ENCODE data around the gene ZDHHC7.
"Not testable (repeated sequence)": the region's sequence is repeated elsewhere in the genome, so short reads cannot be mapped to it uniquely, and the experiment has no call there.

The ZDHHC7 gene

DNA sequence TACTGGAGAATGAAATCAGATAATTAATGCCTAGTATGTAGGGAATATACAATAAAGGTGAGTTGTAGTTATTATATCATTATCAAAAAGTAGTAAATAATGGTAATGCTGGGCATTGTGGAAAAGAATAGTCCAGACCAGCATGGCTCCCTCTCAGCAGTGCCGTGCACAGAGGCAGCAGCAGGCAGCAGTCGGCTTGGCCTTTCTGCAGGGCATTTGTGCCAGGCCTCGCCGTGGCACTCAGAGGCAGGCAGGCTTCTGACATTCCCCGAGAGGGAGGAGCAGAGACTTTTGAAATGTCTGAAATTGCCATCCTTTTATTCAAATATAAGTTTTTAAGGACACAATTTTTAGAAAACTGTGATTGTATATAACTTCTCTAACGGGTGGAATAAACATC lies 31.3 kb upstream of the ZDHHC7 start:
- no peak for DNase-seq

DNA sequence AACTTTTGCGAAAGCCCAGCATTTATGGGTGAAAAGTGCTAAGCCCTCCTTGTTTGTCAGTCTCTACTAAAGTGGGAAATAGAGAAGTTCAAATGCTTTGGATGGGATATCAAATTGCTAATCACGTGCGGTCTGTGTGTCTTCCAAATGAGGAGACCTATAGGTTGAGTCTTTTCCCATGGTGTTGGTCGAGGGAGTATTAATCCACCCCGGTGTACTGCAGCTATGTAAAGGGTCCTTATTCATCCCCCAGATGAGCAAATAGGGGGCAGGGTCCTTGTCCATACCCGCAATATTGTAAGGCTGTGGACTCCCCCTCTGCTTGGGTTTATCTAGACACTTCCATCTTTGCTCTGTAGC lies 30.8 kb upstream of the ZDHHC7 start:
- peak; percentile 62 to 81 for DNase-seq

DNA sequence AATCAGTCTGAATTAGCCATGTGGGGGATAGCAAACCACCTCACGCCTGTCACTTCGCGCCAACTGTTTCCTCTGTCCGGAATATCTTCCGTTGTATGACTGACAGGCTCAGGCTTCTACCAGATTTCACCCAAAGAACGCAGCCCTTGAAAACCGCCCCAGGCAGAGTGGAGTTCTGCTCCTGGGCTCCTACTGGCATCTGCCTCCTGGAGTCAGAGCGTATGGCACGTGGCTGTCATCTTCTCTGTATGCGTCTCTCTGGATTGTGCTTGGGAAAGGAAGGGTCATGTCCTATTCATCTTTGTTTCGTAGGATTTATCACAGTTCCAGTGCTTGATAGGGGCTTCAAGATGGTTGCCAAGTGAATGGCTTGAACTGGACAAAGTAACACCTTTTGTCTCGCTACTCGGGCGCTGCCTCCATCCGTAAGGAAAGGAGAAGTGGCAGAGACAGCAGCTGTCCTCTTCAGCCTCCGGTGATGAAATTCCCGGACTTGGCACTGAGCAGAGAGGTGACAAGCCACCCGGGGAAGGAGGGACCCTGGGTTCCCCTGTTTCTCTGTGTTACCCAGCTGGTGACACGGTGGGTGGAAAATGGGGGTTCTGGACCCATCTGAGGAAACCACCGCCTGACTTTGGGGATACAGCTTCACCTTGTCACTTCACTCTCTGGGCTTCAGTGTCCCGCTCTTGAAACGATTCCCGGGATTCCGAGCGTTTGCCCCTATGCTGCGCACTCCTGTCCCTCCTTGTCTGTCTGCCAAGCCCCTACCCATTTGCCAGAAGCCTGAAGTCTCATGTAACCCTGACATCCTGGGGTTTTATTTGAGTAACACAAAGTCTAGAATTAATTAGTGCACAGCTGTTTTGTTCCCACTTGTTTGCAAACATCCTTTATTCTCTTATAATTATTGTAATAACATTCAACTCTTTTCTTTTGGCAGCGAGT lies 30.2 kb upstream of the ZDHHC7 start:
- DNase-seq, result peak; percentile 85 to 92

DNA sequence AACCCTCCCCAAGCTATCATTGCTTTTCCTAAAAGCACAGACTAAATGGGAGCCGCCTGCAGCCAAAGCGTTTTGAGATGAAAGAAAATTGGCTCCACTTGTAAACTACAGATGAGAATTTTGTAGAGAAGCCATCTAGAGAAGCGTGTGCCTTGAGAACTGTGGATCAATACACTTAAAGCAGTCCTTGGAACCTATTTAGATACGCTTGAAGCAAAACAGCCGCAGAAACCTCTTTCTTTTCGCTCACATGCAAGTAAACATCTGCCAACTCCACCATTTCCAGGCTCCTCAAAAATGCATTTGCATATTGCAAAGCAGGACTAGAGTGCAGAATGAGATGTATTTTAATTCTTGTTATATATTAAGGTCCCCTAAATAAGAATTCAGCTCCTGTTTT lies 29.4 kb upstream of the ZDHHC7 start:
- DNase-seq, result peak; percentile 52 to 67

DNA sequence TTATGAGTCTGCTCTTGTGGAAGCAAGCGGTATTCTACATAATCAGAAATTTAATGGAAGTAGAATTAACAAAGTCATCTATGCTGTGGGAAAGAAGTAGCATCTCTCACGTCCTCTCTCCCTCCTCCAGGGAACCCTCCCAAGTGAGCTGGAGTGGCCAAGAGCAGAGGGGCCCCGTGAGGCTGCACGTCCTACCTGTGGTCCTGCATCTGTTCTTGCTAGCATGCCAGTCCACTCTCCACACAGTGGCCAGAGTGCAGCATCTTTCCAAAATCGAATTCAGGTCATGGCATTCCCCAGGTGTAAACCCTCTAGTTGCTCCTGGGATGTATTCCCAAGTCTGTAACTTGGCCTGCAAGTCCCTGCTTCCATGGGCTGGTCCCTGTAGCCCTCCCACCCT lies 26.4 kb upstream of the ZDHHC7 start:
- DNase-seq, result no peak

DNA sequence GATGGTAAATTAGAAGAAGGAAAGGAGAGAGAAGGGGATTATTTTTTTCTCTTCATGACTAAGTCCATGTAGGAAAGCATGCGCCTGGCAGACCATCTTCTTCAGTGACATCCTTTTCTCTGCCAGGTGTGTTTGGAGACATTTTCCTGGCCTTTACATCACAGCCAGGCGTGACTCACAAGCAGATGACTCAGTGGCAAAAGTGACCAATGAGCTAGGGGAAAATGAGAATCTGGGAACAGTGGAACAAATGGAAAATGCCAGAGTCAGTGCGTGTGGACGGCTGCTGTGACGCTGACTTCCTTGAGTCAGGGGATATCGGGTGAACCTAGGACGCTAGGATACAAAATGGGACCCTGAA lies 25.7 kb upstream of the ZDHHC7 start:
- no peak for DNase-seq

DNA sequence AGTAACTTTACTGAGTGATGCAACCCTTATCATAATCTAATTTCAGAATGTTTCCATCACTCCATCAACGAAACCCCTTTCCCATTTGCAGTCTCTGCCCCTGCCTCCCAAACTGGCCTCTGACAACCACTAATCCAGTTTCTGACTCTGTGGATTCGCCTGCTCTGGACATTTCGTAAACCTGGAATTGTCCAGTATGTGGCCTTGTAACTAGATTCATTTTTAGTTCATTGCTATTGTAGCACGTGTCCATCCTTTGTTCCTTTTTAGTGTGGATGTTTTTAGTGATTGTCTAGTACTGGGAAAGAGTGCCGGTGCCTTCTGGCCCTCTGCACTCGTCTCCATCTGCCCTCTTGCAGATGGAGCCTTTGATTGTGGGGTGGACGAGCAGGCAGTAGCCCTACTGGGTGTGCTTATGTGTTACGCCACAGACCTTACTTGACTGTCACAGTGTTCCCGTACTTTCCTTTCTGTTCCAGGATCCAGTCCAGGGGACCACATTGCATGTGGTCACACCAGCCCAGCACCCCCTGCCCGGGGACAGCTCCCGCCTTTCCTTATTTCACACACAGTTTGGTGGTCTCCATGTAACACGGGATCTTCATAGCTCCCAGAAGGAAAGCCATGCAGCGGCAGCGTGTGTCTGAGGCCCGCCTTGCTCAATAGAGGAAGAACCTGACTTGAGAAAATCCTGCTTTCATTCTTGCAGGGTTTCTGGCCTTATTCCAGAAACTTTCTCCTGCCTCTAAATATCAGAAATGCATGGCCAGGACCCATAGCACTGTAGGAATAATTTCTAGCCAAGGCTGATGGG lies 25.1 kb upstream of the ZDHHC7 start:
- DNase-seq, result no peak

DNA sequence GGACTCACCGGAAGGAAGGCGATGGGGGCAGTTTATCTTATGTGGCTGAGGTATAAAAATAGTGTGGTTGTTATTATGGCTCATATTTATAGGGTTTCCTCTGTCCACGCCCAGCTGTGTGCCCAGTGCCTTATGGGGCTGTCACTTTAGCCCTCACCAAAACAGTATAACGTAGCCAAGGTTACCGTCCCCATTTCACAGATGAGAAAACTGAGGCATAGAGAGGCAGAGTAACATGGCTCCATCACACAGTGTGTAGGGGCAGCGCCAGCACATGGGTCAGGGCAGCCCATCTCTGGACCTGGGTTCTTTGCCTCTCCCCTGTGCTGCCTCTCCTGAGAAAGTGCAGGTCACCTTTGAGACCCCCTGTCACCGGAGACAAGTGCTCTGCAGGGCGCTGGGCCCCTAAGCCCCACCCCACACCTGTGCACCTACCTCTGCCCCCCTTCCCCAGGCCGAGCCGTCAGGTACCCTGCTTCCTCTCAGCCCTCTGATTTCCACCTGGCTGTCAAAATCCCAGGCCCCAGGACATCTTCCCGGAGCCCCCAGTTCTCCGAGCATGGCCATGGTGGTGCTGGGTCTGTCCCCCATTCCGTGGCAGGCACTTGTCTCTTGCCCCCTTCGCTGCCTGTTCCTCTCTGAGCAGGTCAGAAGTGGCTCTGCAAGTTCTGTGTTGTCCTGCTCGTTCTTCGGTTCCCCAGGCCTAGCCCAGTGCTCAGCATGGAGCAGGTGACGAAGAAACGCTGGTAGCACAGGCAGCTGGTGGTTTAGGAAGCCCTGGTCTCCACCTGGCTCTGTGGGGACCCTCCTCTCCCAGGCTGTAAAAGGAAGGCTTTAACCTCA lies 23.5 kb upstream of the ZDHHC7 start:
- DNase-seq, result no peak

DNA sequence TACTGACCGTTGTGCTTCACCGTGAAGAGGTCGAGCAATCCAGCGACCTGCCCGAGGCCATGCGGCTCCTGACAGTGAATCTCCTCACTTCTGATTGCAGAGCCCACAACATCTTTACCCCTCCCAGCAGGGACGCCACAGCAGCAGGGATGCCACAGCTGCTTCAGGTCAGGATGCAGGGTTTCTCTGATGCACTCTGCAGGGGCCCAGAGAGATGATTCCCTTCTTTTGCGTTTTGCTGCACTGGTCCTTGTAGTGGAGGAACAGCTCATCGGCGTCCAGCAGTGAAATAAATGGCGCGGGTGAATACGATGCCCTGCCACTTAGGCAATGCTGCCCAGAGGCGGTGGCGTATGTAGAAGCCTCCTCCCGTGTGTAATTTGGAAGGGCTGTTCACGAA lies 21.8 kb upstream of the ZDHHC7 start:
- DNase-seq, result no peak

DNA sequence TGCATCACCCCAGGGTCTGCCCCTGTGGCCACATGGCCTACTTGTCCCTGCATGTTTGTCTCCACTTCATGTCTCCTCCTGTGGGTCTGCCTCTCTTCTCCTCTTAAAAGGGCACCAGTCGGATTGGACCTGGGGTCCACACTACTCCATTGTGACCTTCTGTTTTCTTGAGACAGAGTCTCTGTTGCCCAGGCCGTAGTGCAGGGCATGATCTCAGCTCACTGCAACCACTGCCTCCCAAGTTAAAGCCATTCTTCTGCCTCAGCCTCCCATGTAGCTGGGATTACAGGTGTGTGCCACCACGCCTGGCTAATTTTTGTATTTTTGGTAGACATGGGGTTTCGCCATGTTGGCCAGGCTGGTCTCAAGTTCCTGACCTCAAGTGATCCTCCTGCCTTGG lies 20.9 kb upstream of the ZDHHC7 start:
- DNase-seq, result not testable (repeated sequence)

DNA sequence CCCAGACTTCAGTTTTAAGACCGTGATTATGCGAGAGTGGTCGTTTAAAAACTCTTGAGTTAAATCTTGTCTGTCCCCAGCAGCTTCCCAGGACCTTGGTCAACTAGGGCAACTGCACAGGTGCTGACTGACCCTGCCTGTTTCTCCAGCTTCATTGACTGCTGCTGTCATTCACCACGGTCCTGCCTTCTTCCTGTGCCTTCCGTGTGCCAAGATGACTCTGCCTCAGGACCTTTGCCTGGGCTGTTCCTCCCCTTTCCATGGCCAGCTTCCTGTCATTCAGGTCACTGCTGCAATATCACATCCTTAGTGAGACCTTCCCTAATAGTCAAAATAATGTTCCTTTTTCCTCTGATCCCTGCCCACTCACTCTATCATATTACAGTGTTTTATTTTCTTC lies 20.1 kb upstream of the ZDHHC7 start:
- no peak for DNase-seq

DNA sequence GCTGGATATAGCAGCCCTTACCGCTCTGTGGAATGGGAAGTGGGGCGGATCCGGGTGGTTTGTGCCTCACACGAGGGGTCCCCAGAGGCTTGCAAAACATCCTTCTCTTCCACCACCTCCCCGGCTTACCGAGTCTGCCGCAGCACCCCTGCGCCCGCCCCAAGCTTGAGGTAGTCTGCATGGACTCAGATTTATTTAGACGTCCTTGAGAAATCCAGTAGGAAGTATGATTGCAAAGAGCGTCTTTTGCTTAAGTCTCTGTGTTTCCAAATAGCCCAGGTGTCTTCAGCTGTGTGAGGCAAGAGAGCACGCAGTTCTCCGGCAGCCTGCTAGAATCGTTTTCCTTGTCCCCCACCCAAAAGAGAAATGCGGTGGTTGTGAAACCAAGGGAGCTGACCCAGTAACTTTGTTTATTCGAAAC lies 18.7 kb upstream of the ZDHHC7 start:
- DNase-seq, result no peak

DNA sequence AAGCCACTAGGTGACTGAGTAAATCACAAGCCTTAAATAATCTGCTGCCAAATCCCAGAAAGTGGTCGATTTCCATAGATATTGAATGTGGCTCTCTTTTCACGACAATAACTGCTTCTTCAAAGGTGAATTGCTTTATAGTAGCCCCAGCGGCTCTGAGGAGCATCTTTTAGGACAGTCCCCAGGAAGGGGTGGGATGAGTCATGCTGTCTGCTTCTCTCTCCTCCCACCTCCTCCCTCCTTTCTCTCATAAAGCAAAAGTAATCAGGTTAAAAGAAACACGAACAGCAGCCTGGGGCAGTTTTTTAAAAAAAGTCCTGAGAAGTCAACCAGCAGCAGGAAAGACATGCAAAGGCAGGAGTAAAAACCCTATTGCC lies 18.1 kb upstream of the ZDHHC7 start:
- DNase-seq, result no peak

DNA sequence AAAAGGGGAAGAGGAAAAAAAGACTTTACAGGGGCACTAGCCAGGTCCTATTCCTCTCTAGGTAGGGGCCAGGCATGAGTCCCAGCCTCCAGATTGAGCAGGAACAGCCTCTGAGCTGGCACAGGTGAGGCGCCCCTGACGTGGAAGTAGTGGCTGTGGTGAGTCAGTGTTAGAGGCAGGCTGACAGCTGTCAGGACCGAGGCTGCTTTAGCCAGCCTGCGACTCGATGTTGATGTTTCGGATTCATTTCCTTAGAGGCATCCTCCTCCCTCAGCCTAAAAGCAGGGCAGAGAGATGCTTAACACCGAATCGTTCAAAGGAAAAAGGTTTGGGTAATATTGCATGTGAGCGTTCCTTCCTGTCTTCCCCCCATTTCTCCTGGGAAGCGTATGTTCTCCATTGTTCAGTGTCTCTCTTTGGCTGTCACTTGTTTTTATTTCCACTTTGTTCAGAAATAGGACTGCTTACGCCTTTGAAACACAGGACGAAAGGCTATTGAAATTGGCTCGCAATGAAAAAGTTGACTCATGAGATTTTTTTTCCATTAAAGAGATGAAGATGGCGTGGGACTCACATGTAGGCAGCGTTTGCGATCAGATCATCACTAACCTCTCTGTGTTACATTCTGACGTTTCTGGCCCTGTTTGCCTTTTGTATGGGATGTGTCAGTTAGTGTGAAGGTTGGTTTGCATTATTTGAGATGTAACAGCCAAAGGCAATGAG lies 17.5 kb upstream of the ZDHHC7 start:
- DNase-seq, result peak in 1 of 2 experiments; percentile 33

DNA sequence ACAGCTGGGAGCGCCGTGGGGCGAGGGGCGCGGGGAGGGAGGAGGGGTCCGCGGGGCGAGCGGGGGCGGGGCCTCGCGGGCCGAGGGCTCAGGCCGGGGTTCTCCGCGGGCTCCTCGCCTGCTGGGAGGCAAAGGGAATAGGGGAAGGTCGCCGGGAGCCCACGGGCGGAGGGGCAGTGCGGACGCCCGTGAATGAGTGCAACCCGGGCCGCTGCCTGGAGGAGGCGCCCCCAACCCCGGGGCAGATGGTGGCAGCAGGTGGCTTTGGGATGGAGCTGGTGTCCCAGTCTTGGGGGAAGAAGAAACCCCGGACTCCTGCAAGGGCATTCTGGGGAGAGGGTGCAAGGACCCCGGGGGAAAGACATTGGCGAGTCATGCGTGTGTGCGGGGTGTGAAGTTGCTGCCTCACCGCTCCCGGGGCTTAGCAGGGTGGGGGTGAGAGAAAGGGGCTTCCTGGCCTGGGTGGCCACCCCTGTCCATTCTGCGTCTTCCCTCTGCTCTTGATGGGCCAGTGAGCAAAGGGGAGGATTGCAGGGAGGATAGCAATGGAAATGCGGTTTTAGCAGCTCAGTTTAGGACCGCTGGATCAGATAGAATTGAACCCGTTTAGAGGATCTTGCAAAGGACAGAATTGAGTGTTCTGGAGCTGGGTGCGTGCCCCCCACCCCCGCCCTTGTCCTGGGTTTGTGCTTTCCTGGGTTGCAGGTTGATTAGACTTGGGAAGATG lies 16.8 kb upstream of the ZDHHC7 start:
- DNase-seq, result peak; percentile 38 to 50

DNA sequence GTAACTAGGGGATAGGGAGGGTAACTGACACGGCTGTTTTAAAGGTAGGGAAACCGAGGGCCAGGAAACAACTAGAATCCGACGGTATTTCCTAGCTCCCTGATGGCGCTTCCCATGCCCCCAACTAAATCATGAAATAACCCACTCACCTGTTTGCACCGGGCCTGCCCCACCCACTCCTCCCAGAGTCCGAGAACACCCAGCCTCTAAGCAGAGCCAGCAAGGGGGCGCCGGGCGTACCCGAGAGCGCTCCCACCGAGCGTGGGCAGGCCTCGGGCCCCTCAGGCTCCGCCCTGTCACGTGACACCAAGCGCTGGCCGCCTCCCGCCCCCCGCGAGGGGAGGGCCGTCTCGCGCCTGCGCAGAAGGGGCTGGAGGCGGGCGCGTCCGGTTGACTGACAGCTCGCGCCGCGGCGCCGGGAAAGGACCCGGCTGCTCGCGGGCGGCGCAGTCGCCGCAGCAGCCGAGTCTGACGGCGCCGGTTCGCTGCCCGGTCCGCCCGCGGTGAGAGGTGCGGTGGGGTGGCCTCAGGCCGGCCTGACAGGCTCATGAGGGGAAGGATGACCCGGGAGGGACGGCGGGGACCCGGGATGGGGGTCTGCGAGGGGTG lies 16.1 kb upstream of the ZDHHC7 start, which contains the start of gene KIAA0513:
Gene KIAA0513 (plus strand): TSS at position 447 of the 609 bp plus-strand sequence. CDS start 39,277 bp downstream, outside the sequence.
- peak; percentile 94 to 97 for DNase-seq

DNA sequence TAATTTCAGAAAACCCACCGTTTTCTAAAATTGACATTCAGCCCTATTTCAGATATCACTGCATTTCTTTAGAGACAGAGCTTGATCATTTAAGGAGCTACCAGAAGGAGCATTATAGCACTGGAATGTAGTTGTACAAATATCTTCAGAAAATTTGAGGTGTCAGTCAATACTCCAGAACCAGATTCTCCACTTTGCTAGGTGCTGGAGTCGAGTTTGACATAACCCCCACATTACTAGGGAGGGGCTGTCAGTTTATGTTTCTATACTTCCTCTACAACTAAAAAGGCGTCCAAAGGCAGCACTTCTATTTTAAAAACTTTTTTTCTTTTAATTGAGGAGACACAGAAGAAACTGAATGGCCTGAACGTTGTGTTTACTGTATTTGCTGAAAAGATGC lies 15.4 kb upstream of the ZDHHC7 start:
- no peak for DNase-seq

DNA sequence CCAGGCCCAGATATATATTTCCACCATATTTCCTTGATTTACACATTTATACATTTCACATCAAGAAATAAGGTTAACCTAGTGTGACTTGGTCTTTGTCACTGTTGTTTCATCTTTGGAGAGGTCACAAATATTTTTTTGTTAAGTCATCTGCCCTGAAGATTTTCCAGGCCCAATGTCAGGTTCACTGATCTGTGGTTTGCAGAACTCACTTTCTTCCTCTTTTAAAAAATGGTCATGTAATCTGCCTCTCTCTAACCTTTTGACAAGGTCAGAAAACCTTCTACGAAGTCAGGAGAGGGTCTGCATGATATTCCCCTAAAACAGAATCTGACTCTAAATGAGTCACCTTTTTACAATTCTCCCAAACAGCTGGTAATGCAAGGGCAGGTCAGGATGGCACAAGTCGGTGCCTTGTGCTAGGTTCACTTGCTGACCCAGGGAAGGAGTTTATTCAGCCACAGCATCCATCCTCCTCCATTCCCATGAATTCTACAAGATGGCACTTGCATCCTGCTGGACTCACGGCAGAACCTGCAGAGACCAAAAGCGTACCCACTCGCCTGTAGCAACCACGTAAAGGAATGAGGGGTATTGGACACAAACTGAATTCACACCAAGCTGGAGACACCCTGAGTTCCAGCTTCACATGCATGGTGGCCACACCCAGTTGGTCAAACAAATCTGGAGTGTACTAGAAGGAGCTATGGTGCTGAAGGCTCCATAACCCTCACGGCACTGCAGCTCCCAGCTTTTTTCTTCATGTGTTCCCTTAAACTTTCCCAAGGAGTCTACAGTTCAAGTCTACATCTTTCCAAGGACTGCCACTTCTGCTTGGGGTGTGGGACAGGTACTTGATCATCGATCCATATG lies 14.7 kb upstream of the ZDHHC7 start:
- DNase-seq, result no peak

DNA sequence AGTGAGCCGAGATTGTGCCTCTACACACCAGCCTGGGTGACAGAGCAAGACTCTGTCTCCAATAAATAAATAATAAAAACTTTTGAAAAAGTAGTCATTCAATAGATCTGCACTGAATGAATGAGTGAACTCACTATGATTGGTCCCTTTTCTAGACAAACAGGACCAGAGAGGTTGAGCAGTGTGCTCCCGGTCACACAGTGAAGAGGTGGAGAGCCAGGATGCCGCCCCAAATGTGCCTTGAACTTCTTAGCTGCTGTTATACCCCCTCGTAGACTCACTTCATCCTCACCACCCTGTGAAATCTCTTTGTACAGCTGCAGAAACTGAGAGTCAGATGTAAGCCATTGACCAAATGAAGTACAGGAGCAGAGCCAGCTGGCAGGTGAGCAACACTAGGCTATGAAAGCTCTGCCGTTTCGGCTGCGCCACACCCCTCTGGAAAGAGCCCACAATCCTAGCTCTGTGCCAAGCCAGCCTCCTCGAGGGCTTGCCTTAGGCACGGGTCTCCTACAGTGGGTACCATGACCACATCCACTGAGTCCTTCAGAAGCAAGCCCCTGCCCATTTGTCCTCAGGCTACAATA lies 8.4 kb upstream of the ZDHHC7 start:
- no peak for DNase-seq

Data from NCI-H524 (cell line).